D341Med (cell line): ENCODE results near the gene CRIM1.

ENCODE experiments used
- DNase-seq: peaks from one replicate; pipeline ENCODE4 v3.0.0; 2012; ENCODE audit warnings: low spot score

CRIM1 gene

DNA sequence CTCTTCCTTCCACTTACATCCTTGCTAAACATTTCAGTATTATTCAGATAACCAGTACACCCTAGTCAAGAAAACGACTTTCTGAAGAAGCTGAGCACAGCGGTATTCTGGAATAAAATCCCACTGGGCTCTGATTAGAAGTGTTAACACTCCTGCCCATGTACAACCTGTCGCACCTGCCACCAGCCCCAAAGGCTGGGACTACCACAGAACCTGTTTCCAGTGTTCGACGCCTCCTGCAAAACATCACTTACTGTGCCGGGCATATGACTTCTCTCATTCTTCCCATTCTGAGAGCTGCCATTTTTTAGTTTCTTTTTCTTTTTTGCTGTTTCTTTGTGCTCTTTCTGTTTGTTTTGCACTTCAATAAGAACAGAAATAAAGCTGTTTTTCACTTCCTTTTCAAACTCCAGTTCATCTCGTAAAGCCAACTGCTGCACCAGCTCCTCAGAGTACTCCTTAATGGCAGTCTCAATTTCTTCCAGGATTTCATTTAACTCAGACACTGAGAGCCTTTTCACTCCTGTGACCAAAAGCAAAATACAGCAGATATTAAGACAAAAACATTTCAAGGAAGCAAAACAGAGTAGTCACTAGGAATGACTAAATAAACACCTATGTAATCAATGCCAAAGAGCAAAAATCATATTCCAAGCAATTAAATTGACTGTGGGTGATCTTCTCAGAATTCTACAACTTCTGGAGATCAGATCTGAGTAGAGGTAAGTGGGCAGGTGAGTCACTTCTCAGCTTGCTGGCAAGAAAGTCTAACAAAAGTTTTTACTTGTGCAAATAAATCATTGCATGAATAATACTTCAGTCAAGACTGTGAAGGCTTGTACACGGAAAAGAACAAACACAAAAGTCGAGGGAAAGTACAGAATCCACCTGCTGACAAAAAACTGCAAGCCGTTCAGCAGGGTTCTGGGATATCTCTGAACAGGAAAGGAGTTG is 223.0 kb downstream of the CRIM1 start:
- no peak for DNase-seq

DNA sequence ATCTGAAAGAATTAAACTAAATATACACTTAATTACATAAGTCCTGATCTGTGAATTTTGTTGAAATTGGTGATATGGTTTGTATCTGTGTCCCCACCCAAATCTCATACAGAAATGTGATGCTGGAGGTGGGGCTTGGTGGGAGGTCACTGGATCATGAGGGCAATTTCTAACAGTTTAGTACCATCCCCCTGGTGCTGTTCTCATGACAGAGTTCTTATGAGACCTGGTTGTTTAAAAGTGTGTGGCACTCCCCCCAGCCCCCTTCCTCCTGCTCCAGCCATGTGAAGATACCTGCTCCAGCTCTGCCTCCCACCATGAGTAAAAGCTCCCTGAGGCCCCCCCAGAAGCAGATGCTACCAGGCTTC is 223.7 kb downstream of the CRIM1 start:
- DNase-seq = no peak

DNA sequence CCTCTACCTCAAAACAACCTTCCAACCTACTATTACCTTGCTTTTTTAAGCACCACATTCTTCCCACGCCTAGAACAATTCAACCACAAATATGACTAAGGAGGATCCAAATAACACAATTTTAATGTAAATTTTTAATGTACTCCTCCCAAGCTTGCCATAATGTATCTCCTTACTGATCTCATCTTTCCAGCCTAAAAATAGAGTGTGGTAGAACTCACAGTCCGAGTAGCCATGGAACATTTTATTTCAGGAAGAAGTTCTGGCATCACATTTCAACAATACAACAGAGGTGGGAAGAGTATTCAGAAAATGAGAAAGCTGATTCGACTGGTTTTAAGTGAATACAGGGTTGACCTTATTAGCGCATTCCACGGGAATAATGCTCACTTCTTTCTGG is 227.0 kb downstream of the CRIM1 start:
- no peak for DNase-seq

GRCh38 chr2:36582951-36583350 is 227.4 kb downstream of the CRIM1 start:
- DNase-seq = no peak

DNA sequence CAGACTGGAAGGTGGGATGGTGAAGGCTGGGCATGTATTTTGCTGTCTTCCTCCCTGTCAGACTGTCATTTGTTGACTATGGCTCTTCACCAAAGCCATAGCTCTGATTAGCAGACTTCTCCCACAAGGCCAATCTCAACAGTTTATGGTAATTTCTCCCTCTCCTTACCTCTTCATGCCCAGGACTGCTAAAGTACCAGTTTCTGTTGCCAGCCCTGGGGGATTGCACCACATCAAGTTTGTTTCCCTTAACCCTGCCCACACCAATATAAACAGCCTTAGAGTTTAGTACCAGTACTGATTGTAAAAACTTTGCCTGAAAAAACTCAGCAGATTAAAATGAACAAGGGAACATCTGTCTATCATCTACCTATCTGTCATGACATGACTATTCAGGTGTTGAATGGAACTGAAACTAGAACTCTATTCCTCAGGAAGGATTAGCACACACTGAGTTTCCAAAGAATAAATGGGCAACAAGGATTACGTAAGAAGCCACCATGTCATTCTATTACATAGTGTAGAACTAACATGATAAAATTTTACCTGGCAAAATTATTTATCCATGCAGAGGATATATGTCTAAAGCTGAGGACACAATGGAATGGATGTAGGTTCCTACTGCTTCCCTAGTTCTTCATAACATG is 228.7 kb downstream of the CRIM1 start:
- no peak for DNase-seq

DNA sequence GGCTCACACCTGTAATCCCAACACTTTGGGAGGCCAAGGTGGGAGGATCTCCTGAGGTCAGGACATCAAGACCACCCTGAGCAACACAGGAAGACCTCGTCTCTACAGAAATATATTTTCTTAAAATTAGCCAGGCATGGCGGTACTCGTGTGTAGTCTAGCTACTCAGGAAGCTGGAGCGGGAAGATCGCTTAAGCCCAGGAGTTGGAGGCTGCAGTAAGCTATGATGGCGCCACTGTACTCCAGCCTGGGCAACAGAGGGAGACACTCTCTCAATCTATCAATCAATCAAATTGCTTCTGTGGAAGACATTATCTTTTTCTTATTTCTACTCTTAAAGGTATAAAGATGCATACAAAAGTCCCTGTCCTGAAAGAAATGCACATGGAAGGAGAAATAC is 231.1 kb downstream of the CRIM1 start:
- DNase-seq = no peak

DNA sequence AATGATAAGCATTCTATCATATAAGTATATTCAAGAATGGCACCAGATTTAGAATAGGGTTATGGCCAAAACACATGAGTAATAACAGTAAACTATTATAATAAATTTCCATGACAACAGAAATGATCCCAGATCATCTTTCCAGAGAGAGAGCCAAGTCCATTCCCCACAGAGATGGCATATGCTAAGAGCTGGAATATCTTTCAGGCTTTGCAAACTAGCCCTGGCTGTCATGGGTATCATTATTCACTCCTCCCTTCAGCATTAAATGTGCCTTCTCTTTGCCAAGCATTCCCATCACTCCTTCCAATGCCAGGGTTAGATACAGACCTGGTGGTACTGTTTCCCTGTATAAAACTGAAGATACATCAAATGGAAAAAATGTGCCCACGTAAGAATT is 231.5 kb downstream of the CRIM1 start:
- DNase-seq = no peak

- DNase-seq = no peak
Measured at GRCh38 chr2:36587556-36587955, 232.0 kb downstream of the CRIM1 start.

- no peak for DNase-seq
Measured at GRCh38 chr2:36589230-36589630, 233.7 kb downstream of the CRIM1 start.

DNA sequence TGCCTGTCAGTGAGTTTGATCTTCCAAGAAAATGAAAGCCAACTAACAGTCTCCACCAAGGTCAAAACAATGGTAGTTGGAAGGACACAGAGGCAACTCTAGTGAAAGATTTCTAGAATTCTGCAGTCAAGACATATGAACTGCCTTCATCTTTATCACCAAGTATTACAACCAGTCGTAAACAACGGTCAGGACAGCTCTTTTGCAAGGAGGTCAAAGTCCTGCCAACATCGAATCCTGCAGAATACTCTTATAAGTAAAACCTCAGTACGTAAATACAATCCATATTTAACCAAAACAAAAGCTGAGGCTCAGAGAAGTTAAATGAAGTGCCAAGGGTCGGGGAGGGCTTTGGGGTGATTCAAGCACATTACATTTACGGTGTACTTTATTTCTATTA is 239.3 kb downstream of the CRIM1 start:
- DNase-seq = no peak

- DNase-seq = no peak
Measured at GRCh38 chr2:36596397-36596796, 240.8 kb downstream of the CRIM1 start.

DNA sequence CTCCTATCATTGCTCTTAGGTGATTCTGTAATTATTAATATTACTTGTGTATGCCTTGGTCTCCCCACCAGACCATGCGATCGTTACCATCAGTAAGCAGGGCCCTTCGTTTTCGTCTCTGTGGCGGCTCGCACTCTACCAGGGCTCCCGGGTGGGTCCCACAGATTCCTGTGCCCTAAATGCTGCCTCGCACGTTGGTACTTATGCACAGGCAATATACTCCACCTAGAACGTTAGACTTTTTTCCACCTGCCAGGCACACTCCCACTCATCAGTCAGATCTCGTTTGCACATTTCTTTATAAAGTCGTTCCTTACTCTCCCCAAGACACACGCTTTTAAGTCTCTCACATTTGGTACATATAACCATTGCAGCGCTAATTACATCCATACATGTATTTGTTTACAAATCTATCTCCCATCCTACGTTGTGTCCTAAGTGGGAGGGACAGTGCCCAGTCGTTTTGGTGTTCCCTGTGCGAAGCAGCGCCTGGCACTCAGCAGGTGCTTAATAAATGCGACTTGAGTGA is 241.5 kb downstream of the CRIM1 start:
- no peak for DNase-seq

- peak; percentile 92 for DNase-seq
Measured at GRCh38 chr2:36597532-36598377, 242.2 kb downstream of the CRIM1 start, which contains the start of gene FEZ2. Gene FEZ2 (minus strand): TSS chr2:36598168. CDS start chr2:36598142, 26 bp downstream.
